Prostate gland (tissue), 2 donors: ENCODE measurements around the gene VAV1.

Experiments
- CTCF ChIP-seq, 4 experiments: fragments of 200-600 bp in 2 of 4; fragments of 450-650 bp in 2 of 4; sonication (generic) in 2 of 4; IDR thresholded peaks; 1 replicate in 3 of 4; 2 replicates in 1 of 4; pipeline ENCODE4 v1.5.1; 2016 to 2019; ENCODE audit warnings: antibody characterized with exemption in 4 of 4, mild to moderate bottlenecking in 2 of 4, moderate library complexity in 2 of 4
- POLR2A ChIP-seq: fragments of 450-650 bp; IDR thresholded peaks from one replicate; pipeline ENCODE4 v1.6.1; 2016; ENCODE audit warnings: antibody characterized with exemption, mild to moderate bottlenecking
- POLR2AphosphoS5 ChIP-seq: sonication (generic); formaldehyde crosslinking; IDR thresholded peaks from one replicate; pipeline ENCODE4 v1.6.1; 2017; ENCODE audit warnings: antibody characterized with exemption

DNA sequence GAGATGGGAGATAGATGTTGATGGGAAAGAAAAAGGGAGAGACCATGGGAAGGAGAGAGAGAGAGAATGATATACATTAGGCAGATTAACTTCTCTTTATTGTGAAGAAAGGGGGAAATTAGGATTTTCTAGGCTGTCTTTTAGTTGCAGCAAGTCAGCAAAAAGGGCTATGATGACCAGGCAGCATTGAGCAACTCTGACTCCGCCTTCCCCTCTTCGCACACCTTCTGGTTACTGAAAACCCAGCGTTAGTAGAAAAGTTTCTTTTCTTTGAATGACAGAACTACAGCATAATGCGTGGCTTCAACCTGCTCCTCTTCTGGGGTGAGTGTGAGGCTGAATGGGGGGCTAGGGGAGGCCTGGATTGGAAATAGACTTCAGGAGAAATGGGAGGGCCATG is 114.8 kb downstream of the VAV1 start, which contains the start of gene ADGRE1:
- TF ChIP-seq POLR2A (no peak), CTCF (IDR thresholded peaks at IDR 0.05) (no peak), POLR2AphosphoS5 (no peak)
